ENCODE measurements around the gene SHB.

The SHB gene

DNA sequence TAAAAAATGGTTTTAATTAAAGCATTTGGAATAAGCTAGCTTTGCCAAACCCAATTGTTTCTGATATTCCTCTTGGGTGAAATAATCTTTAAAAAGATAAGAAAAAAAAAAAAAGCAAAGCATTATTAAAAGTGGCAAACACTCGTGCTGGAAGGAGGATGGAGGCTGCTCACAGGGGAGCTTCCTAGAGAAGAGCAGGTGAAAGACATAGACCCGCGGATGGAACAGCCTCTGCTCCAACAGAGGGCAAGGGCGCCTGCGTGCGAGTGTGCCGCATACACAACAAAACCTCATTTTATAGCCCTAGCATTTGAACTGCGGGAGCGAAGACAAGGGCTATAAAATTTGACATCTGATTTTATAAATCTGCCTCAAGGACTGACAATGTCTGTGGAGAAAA lies 131.7 kb downstream of the SHB start:
- Mint-ChIP-seq H3K27ac (no peak overlapping the region), H3K27me3 (no peaks in the 10 kb centered on the region)

GRCh38 chr9:37936965-37937364 lies 132.1 kb downstream of the SHB start:
- Mint-ChIP-seq H3K27me3 (no peaks in the 10 kb centered on the region), H3K4me3 (no peak overlapping the region), H3K27ac (no peak overlapping the region), H3K9me3 (no peaks in the 10 kb centered on the region), H3K4me1 (no peaks in the 10 kb centered on the region), H3K36me3 (no peaks in the 10 kb centered on the region)
- DNase-seq (ENCODE audit: low spot score in 2 of 2), result no peak
- no peak for ATAC-seq (ENCODE audit: low read depth)

More for the DNA sequence above, 131.7 kb downstream of the SHB start:
- no peak for DNase-seq (ENCODE audit: low spot score in 2 of 2)
- H3K36me3 Mint-ChIP-seq, result no peaks in the 10 kb centered on the region
- no peaks in the 10 kb centered on the region for H3K9me3 Mint-ChIP-seq
- no peak for ATAC-seq (ENCODE audit: low read depth)
- no peak overlapping the region for H3K4me3 Mint-ChIP-seq
- no peaks in the 10 kb centered on the region for H3K4me1 Mint-ChIP-seq

GRCh38 chr9:37936376-37936775 lies 132.7 kb downstream of the SHB start:
- no peak overlapping the region for H3K27ac Mint-ChIP-seq
- no peak for DNase-seq (ENCODE audit: low spot score in 2 of 2)
- ATAC-seq (ENCODE audit: low read depth), result no peak
- H3K4me3 Mint-ChIP-seq, result no peak overlapping the region
- H3K9me3 Mint-ChIP-seq, result no peaks in the 10 kb centered on the region
- H3K27me3 Mint-ChIP-seq, result no peaks in the 10 kb centered on the region
- no peaks in the 10 kb centered on the region for H3K36me3 Mint-ChIP-seq
- no peaks in the 10 kb centered on the region for H3K4me1 Mint-ChIP-seq

DNA sequence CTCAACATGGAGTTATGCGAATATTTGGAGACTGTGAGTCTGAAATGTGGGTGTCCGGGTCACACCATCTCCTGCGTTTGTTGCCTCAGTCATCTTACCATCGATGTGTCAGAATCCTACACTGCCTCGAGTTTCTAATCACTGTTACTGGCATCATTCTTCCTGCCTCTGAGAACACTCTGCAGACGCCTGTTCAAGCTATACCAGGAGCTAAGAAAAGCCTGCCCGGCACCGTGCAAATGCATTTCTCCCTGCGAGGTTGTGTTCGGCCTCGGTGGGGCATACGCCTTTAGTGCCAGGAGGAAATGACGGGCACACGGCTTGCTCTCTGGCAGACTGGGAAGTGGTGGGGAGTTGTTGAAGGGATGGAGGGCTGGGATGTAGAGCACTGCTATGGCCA lies 133.9 kb downstream of the SHB start:
- no peak for ATAC-seq (ENCODE audit: low read depth)
- no peaks in the 10 kb centered on the region for H3K27me3 Mint-ChIP-seq
- H3K36me3 Mint-ChIP-seq, result no peaks in the 10 kb centered on the region
- no peaks in the 10 kb centered on the region for H3K4me1 Mint-ChIP-seq
- DNase-seq (ENCODE audit: low spot score in 2 of 2), result no peak
- H3K4me3 Mint-ChIP-seq, result no peak overlapping the region
- no peaks in the 10 kb centered on the region for H3K9me3 Mint-ChIP-seq
- no peak overlapping the region for H3K27ac Mint-ChIP-seq

DNA sequence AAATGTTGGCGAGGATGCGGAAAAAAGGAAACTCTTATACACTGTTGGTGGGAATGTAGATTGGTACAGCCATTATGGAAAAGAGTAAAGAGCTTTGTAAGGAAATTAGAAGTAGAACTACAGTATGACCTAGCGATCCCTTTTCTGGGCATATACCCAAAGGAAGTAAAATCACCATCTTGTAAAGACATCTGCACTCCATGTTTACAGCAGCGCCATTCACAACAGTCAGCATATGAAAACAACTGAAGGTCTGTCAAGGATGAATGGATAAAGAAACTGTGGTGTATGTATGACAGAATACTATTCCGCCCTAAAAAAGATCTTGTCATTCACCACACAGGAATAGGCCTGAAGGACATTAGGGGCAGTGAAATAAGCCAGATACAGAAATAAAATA lies 137.4 kb downstream of the SHB start:
- ATAC-seq (ENCODE audit: low read depth) (no peak), DNase-seq (ENCODE audit: low spot score in 2 of 2) (no peak)
- H3K27ac Mint-ChIP-seq, result no peak overlapping the region
- no peaks in the 10 kb centered on the region for H3K4me1 Mint-ChIP-seq
- no peak overlapping the region for H3K4me3 Mint-ChIP-seq
- H3K36me3 Mint-ChIP-seq, result no peaks in the 10 kb centered on the region
- peaks cover 2% of the 10 kb centered on the region for H3K9me3 Mint-ChIP-seq
- H3K27me3 Mint-ChIP-seq, result no peaks in the 10 kb centered on the region

DNA sequence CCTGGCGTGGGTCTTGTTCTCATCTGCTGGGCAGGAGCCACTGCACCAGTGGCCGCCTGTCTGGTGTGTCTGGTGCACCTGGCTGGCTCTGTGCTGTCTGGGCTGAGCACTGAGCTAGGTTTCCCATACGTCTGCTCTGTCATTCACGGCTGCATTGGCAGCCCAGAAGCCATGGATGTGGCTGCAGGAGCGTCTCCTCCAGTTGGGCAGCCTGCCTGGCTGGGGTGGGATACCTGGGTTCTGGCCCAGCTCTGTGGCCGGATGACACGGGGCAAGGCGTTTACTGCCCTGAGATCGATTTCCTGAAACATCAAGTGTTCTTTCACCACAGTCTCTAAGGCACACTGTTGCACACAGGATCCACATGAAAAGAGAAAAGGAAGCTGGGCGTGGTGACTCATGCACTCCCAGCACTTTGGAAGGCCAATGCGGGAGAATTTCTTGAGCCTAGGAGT lies 139.6 kb downstream of the SHB start:
- H3K4me1 Mint-ChIP-seq, result no peaks in the 10 kb centered on the region
- no peak overlapping the region for H3K4me3 Mint-ChIP-seq
- H3K27ac Mint-ChIP-seq, result no peak overlapping the region
- H3K9me3 Mint-ChIP-seq, result peaks cover 2% of the 10 kb centered on the region
- no peaks in the 10 kb centered on the region for H3K36me3 Mint-ChIP-seq
- ATAC-seq (ENCODE audit: low read depth), result no peak
- no peaks in the 10 kb centered on the region for H3K27me3 Mint-ChIP-seq
- no peak for DNase-seq (ENCODE audit: low spot score in 2 of 2)

- Mint-ChIP-seq H3K9me3 (peaks cover 2% of the 10 kb centered on the region), H3K4me3 (no peak overlapping the region), H3K27me3 (no peaks in the 10 kb centered on the region), H3K36me3 (no peaks in the 10 kb centered on the region), H3K27ac (no peak overlapping the region), H3K4me1 (no peaks in the 10 kb centered on the region)
- DNase-seq (ENCODE audit: low spot score in 2 of 2) (no peak), ATAC-seq (ENCODE audit: low read depth) (no peak)
These were observed 140.2 kb downstream of the SHB start for GRCh38 chr9:37928552-37929430.

- DNase-seq (ENCODE audit: low spot score in 2 of 2) (no peak), ATAC-seq (ENCODE audit: low read depth) (no peak)
- Mint-ChIP-seq H3K9me3 (peaks cover 2% of the 10 kb centered on the region), H3K4me1 (no peaks in the 10 kb centered on the region), H3K27ac (no peak overlapping the region), H3K27me3 (no peaks in the 10 kb centered on the region), H3K36me3 (no peaks in the 10 kb centered on the region), H3K4me3 (no peak overlapping the region)
These were observed 141.2 kb downstream of the SHB start for GRCh38 chr9:37927601-37928551.

DNA sequence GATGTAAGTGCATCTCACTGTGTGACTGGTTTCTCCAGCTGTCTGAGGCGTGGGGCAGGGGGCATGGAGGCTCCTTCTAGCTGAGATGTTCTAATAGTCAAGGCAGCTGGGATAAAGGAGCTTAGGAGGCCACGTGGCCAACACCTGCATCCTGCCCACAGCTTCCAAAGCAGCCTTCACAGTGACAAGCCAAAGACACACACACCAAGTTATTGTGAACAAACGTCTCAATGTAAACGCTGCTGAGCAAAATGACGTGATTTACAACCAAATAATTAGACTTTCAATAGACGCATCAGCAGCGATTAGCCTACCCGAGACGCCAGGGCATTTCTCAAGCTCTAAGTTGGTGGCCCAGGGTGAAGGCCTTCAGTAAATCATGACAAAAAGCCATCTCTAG lies 141.9 kb downstream of the SHB start:
- ATAC-seq (ENCODE audit: low read depth) (no peak), DNase-seq (ENCODE audit: low spot score in 2 of 2) (no peak)
- Mint-ChIP-seq H3K4me1 (no peaks in the 10 kb centered on the region), H3K9me3 (peaks cover 2% of the 10 kb centered on the region), H3K36me3 (no peaks in the 10 kb centered on the region), H3K27ac (no peak overlapping the region), H3K4me3 (no peak overlapping the region), H3K27me3 (no peaks in the 10 kb centered on the region)

DNA sequence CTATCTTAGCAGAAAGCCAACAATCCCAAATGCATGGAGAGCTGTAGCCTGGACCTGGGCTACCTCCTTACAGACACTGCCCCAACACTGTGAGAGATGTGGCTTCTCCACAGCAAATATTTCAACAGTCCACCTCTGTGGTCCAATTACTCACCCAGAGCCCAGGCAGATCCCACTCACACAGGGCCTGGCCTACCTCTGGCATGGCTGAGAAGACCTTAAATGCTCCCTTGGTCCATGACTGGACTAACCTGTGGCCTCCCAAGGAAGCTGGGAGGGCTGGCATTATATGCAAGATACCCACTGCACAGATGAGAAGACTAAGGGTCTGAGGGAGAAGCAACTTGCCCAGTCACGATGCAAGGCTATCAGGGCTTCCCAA lies 142.3 kb downstream of the SHB start:
- ATAC-seq (ENCODE audit: low read depth), result no peak
- no peaks in the 10 kb centered on the region for H3K36me3 Mint-ChIP-seq
- no peaks in the 10 kb centered on the region for H3K4me1 Mint-ChIP-seq
- no peak overlapping the region for H3K4me3 Mint-ChIP-seq
- no peaks in the 10 kb centered on the region for H3K27me3 Mint-ChIP-seq
- no peak for DNase-seq (ENCODE audit: low spot score in 2 of 2)
- H3K27ac Mint-ChIP-seq, result no peak overlapping the region
- peaks cover 2% of the 10 kb centered on the region for H3K9me3 Mint-ChIP-seq

GRCh38 chr9:37925786-37926736 lies 143.0 kb downstream of the SHB start:
- Mint-ChIP-seq H3K36me3 (no peaks in the 10 kb centered on the region), H3K4me3 (no peak overlapping the region), H3K27me3 (no peaks in the 10 kb centered on the region), H3K4me1 (no peaks in the 10 kb centered on the region), H3K27ac (no peak overlapping the region), H3K9me3 (peaks cover 2% of the 10 kb centered on the region)
- ATAC-seq (ENCODE audit: low read depth), result no peak
- DNase-seq (ENCODE audit: low spot score in 2 of 2), result no peak

DNA sequence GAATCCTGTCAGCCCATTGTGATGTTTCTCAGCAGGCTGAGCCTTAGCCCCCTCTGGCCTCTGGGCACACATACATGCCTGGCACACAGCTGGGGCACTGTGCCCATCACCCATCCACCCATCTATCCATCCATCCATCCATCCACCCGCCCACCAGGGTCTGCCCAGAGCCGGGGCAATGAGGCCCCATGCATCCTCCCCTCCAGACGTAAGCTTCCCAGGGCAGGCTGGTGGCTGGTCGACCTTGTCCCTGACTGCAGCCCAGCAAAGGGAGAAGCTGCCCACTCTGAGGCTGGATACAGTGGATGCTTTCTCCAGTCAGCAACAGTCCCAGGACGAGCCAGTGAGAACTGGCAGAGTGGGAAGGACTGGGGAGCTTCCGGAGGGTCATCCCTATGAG lies 144.0 kb downstream of the SHB start:
- Mint-ChIP-seq H3K36me3 (no peaks in the 10 kb centered on the region), H3K27ac (no peak overlapping the region), H3K4me3 (no peak overlapping the region), H3K27me3 (no peaks in the 10 kb centered on the region), H3K4me1 (no peaks in the 10 kb centered on the region), H3K9me3 (peaks cover 2% of the 10 kb centered on the region)
- no peak for DNase-seq (ENCODE audit: low spot score in 2 of 2)
- no peak for ATAC-seq (ENCODE audit: low read depth)

GRCh38 chr9:37924538-37924937 lies 144.5 kb downstream of the SHB start:
- DNase-seq (ENCODE audit: low spot score in 2 of 2) (no peak), ATAC-seq (ENCODE audit: low read depth) (no peak)
- Mint-ChIP-seq H3K9me3 (peaks cover under 1% of the 10 kb centered on the region), H3K4me3 (no peak overlapping the region), H3K27me3 (no peaks in the 10 kb centered on the region), H3K27ac (no peak overlapping the region), H3K4me1 (no peaks in the 10 kb centered on the region), H3K36me3 (no peaks in the 10 kb centered on the region)
